OCI-LY3 (cell line): ENCODE results near the gene PARS2.

Source experiments
- H2AFZ ChIP-seq: fragments of 200-600, 300-600 bp; shearing (Covaris generic); 2 replicates; pipeline ENCODE4 v1.6.0; 2014; ENCODE audit warnings: antibody characterized with exemption, low read depth, low read length
- H3K27ac ChIP-seq: fragments of 200-600, 300-600 bp; sonication (generic); 2 replicates; pipeline ENCODE4 v1.5.1; 2014; ENCODE audit warnings: mild to moderate bottlenecking, low read length, moderate library complexity, mixed read lengths
- H3K27me3 ChIP-seq: fragments of 200-600, 300-600 bp; sonication (generic); 2 replicates; pipeline ENCODE4 v1.6.1; 2014; ENCODE audit warnings: low read depth, low read length, mixed read lengths
- H3K36me3 ChIP-seq: fragments of 200-600, 300-600 bp; sonication (generic); replicated peaks from 2 replicates; pipeline ENCODE3; 2014; ENCODE audit warnings: low read depth, low read length, mixed read lengths
- H3K4me1 ChIP-seq: fragments of 300-600, 200-600 bp; sonication (generic); 2 replicates; pipeline ENCODE4 v1.6.1; 2014; ENCODE audit warnings: low read length, mixed read lengths
- H3K4me2 ChIP-seq: fragments of 200-600, 300-600 bp; sonication (generic); 2 replicates; pipeline ENCODE4 v1.6.1; 2014; ENCODE audit warnings: low read length, mixed read lengths
- H3K4me3 ChIP-seq: fragments of 300-600, 200-600 bp; sonication (generic); 2 replicates; pipeline ENCODE4 v1.5.1; 2014; ENCODE audit warnings: antibody characterized with exemption, mild to moderate bottlenecking, low read length, moderate library complexity
- H3K79me2 ChIP-seq: fragments of 300-600, 200-600 bp; shearing (Covaris generic); 2 replicates; pipeline ENCODE4 v1.6.1; 2014; ENCODE audit warnings: mild to moderate bottlenecking, low read length, mixed read lengths
- H3K9ac ChIP-seq: fragments of 300-600, 200-600 bp; shearing (Covaris generic); 2 replicates; pipeline ENCODE4 v1.6.0; 2014; ENCODE audit warnings: mild to moderate bottlenecking, low read length, moderate library complexity
- H3K9me3 ChIP-seq: fragments of 200-600, 300-600 bp; shearing (Covaris generic); 2 replicates; pipeline ENCODE4 v1.6.1; 2014; ENCODE audit warnings: low read length, mixed read lengths; ENCODE audit not compliant: insufficient read depth
- H4K20me1 ChIP-seq: fragments of 200-600, 300-600 bp; sonication (generic); 2 replicates; pipeline ENCODE4 v1.6.1; 2016; ENCODE audit warnings: low read length, mixed read lengths; ENCODE audit not compliant: insufficient read depth
- EZH2phosphoT487 ChIP-seq: fragments of 200-600 bp; shearing (Covaris generic); IDR thresholded peaks from 2 replicates; pipeline ENCODE4 v1.6.1; 2018; ENCODE audit warnings: antibody characterized with exemption, mixed run types, low read depth
- TF ChIP-seq, protein P1 (sequence below): fragments of 200-600, 300-600 bp; sonication (generic); IDR thresholded peaks from 2 replicates; pipeline ENCODE4 v1.5.1; 2014; ENCODE audit warnings: antibody characterized with exemption, low read length, low read depth

The PARS2 gene

DNA sequence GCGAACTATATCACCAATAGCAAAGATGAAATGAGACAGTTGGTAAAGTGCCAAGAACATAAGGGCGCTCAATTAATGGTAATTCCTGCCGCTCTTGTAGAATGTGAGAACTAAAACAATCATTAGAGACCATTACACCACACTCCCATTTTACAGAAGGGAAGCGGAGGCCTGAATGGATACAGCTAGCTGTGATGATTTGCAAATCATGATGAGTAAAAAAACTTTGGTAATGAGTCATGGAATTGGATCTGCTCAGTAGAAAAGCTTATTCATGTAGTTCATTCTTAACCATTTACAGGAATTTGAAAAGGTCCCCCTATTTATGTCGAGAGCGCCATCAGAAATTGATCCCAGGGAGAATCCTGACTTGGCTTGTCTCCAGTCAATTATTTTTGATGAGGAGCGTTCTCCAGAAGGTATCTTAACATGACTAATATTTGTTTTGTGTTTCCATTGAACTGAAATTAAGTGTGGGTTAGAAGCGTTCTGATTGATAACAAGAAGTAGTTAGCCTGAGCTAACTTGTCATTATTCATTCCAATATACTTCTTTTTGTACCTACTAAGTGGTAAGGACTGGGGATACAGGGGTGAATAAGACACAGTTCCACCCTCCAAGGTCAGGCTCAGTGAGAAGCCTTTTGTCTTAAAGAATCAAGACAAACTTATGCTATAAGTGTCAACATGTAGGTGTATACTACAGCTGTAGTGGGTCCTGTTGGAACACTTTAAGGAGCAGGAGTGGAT is 47.9 kb downstream of the PARS2 start:
- peak overlapping the region; percentile 2 for H3K27ac ChIP-seq
- H2AFZ ChIP-seq, result peak overlapping the region; percentile 71; the same call in 1 of the 2 replicates
- TF ChIP-seq, protein P1, sequence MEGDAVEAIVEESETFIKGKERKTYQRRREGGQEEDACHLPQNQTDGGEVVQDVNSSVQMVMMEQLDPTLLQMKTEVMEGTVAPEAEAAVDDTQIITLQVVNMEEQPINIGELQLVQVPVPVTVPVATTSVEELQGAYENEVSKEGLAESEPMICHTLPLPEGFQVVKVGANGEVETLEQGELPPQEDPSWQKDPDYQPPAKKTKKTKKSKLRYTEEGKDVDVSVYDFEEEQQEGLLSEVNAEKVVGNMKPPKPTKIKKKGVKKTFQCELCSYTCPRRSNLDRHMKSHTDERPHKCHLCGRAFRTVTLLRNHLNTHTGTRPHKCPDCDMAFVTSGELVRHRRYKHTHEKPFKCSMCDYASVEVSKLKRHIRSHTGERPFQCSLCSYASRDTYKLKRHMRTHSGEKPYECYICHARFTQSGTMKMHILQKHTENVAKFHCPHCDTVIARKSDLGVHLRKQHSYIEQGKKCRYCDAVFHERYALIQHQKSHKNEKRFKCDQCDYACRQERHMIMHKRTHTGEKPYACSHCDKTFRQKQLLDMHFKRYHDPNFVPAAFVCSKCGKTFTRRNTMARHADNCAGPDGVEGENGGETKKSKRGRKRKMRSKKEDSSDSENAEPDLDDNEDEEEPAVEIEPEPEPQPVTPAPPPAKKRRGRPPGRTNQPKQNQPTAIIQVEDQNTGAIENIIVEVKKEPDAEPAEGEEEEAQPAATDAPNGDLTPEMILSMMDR, result no peak
- no peak for TF ChIP-seq EZH2phosphoT487
- peaks cover 13% of the 10 kb centered on the region for H3K36me3 ChIP-seq
- no peaks in the 10 kb centered on the region for H3K27me3 ChIP-seq
- H3K79me2 ChIP-seq, result peaks cover 28% of the 10 kb centered on the region
- H3K4me3 ChIP-seq, result peak overlapping the region; percentile 96
- peak overlapping the region; percentile 87 for H3K4me2 ChIP-seq
- H3K4me1 ChIP-seq, result peaks cover 11% of the 10 kb centered on the region
- no peaks in the 10 kb centered on the region for H4K20me1 ChIP-seq
- peak overlapping the region; percentile 68 for H3K9ac ChIP-seq
- H3K9me3 ChIP-seq, result no peaks in the 10 kb centered on the region

GRCh38 chr1:54715493-54716298 is 48.6 kb downstream of the PARS2 start, which contains the start of gene TTC4:
TSS of gene TTC4 (plus strand) at chr1:54715861. CDS start at chr1:54715909, 48 bp downstream.
- H2AFZ ChIP-seq, result peak within 1 kb of the TSS; percentile 91
- TF ChIP-seq, protein P1, result no peak
- TF ChIP-seq EZH2phosphoT487, result no peak
- peak within 1 kb of the TSS; percentile 87 for H3K4me2 ChIP-seq
- H3K4me3 ChIP-seq, result peak within 1 kb of the TSS; percentile 96
- H3K9ac ChIP-seq, result peak within 1 kb of the TSS; percentile 68
- no peaks in the 10 kb centered on the region for H4K20me1 ChIP-seq
- H3K9me3 ChIP-seq, result no peaks in the 10 kb centered on the region
- H3K79me2 ChIP-seq, result peaks cover 28% of the 10 kb centered on the region
- no peaks in the 10 kb centered on the region for H3K27me3 ChIP-seq
- peak within 1 kb of the TSS; percentile 2 for H3K27ac ChIP-seq
- peaks cover 11% of the 10 kb centered on the region for H3K4me1 ChIP-seq
- peaks cover 8% of the 10 kb centered on the region for H3K36me3 ChIP-seq

GRCh38 chr1:54714881-54715492 is 49.3 kb downstream of the PARS2 start:
- peaks cover 11% of the 10 kb centered on the region for H3K4me1 ChIP-seq
- H3K9me3 ChIP-seq, result no peaks in the 10 kb centered on the region
- peaks cover 28% of the 10 kb centered on the region for H3K79me2 ChIP-seq
- peak overlapping the region; percentile 87 for H3K4me2 ChIP-seq
- H4K20me1 ChIP-seq, result no peaks in the 10 kb centered on the region
- peaks cover 5% of the 10 kb centered on the region for H3K36me3 ChIP-seq
- peak overlapping the region; percentile 91 for H2AFZ ChIP-seq
- H3K9ac ChIP-seq, result peak overlapping the region; percentile 46
- TF ChIP-seq EZH2phosphoT487, result no peak
- TF ChIP-seq, protein P1, result no peak
- no peaks in the 10 kb centered on the region for H3K27me3 ChIP-seq
- H3K4me3 ChIP-seq, result peak overlapping the region; percentile 96
- no peak overlapping the region for H3K27ac ChIP-seq
